ENCODE results near the gene HCFC1R1.

The HCFC1R1 gene

DNA sequence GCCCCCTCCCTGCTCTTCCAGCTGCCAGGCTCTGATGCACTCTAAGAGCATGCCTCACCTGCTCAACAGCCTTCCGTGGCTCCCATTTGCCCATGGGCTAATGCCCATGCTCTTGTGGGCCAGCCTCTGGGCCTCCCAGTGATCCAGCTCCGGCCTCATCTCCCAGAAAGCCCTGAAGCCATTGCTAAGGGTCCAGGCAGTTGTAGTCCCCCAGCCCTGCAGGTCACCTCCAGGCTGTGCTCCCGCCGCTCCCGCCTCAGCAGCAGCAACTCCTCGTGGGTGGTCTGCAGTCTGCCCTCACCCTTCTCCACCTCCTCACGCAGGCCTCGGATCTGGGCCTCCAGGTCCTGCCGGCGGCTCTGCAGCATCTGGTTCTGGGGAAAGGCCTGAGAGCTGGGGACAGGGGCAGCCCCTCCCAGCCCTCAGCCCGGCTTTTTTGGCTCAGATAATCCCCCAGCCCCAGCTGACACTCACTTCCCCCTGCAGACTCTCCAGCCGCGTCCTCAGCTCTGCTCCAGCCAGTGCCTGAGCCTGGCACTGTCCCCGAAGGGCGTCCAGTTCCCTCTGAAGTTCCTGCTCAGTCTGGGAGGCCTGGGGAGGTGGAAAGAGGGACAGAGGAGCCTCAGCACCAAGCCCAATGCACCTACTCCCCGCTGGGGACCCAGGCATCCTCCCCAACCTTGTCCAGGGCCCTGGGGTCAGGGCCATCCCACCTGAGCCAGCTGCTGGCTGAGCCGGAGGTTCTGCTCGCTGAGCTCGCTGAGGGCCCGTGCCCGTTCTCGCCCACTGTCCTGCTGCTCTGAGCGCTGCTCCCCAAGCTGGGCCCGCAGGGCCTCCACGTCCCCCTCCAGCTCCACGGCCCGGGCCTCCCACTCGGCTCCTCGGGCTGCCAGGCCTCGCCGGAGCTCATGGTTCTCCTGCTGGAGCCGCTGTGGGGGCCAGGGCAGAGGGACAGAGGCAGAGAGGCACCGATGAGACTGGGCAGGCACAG, 6.8 kb upstream of the HCFC1R1 start:
- peaks cover 15% of the 10 kb centered on the region for H3K36me3 ChIP-seq (ENCODE audit: control insufficient read depth, insufficient read depth, low read length)
- DNase-seq (ENCODE audit: extremely low read depth, insufficient read length): no peak
- no peak overlapping the region for H3K4me3 ChIP-seq (replicated peaks; ENCODE audit: low read depth, low read length)
- peaks cover 7% of the 10 kb centered on the region for H3K27me3 ChIP-seq (replicated peaks; ENCODE audit: control insufficient read depth, insufficient read depth, low read length)
- TF ChIP-seq, protein P1, sequence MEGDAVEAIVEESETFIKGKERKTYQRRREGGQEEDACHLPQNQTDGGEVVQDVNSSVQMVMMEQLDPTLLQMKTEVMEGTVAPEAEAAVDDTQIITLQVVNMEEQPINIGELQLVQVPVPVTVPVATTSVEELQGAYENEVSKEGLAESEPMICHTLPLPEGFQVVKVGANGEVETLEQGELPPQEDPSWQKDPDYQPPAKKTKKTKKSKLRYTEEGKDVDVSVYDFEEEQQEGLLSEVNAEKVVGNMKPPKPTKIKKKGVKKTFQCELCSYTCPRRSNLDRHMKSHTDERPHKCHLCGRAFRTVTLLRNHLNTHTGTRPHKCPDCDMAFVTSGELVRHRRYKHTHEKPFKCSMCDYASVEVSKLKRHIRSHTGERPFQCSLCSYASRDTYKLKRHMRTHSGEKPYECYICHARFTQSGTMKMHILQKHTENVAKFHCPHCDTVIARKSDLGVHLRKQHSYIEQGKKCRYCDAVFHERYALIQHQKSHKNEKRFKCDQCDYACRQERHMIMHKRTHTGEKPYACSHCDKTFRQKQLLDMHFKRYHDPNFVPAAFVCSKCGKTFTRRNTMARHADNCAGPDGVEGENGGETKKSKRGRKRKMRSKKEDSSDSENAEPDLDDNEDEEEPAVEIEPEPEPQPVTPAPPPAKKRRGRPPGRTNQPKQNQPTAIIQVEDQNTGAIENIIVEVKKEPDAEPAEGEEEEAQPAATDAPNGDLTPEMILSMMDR (IDR thresholded peaks at IDR 0.05; ENCODE audit: insufficient read depth, low read length, poor library complexity, severe bottlenecking): no peak

DNA sequence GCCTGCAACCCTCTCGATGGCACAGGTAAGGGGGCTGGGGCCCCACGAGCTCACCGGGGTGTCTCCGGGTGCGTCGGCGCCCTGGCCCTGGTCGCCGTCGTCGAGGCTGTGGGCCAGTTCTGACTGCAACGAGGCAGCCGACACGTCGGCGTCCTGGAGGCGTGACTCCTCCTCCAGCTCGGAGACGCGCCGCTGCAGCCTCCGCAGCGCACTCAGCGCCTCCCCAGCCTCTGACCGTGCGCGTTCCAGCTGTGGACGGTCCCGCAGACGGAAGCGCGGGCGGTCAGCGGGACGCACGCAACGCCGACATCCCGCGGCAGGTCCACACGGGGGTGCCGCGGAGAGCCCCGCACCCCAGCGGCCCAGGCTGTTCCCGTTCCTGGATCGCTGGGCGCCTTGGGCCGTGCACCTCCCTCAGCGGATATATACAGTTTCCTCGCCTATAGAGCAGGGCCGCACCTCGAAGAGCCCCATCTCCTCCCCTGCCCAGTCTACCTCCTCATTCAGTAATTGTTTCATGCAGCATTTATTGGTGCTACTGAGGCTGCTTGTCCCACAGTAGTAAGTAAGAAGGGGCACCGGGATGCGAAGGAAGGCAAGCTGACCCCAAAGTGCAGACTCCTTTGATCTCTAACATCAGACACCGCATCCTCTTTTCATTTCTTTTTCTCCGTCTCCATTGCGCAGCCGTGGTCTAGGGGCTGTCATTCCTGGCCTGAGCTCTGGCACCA, 5.9 kb upstream of the HCFC1R1 start:
- H3K36me3 ChIP-seq (ENCODE audit: control insufficient read depth, insufficient read depth, low read length): peaks cover 15% of the 10 kb centered on the region
- TF ChIP-seq, protein P1 (IDR thresholded peaks at IDR 0.05; ENCODE audit: insufficient read depth, low read length, poor library complexity, severe bottlenecking): no peak
- peak; percentile 59 for DNase-seq (ENCODE audit: extremely low read depth, insufficient read length)
- peaks cover 6% of the 10 kb centered on the region for H3K27me3 ChIP-seq (replicated peaks; ENCODE audit: control insufficient read depth, insufficient read depth, low read length)
- H3K4me3 ChIP-seq (replicated peaks; ENCODE audit: low read depth, low read length): no peak overlapping the region

DNA sequence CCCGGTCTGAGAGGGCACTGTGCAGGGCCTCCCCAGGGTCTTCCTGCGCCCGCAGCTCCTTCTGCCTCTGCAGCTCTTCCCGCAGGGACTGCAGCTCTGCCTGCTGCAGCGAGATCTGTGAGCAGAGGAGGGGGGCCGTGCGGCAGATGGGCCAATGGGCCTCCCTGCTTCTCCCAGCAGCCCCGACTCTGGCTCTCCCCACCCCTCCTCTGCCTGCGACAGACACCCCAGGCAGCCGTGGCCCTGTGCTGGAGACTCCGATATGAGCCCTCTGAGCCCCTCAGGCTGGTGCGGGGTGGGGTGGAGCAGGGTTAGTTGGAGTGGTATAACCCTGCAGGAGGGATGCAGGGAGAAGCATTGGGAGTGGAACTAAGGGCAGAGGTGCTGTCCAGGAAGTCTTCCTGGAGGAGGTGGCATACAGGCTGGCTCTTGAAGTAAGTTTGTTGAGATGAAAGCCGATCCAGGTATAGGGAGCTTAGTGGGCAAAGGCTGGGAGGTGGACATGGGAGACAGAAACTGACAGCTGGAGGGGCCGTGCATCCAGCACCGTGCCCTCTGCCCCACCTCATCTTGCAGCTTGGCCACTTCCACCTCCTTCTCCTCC, 5.1 kb upstream of the HCFC1R1 start:
- TF ChIP-seq, protein P1 (IDR thresholded peaks at IDR 0.05; ENCODE audit: insufficient read depth, low read length, poor library complexity, severe bottlenecking): no peak
- H3K4me3 ChIP-seq (replicated peaks; ENCODE audit: low read depth, low read length): no peak overlapping the region
- no peak for DNase-seq (ENCODE audit: extremely low read depth, insufficient read length)
- peaks cover 6% of the 10 kb centered on the region for H3K27me3 ChIP-seq (replicated peaks; ENCODE audit: control insufficient read depth, insufficient read depth, low read length)
- peaks cover 15% of the 10 kb centered on the region for H3K36me3 ChIP-seq (ENCODE audit: control insufficient read depth, insufficient read depth, low read length)

DNA sequence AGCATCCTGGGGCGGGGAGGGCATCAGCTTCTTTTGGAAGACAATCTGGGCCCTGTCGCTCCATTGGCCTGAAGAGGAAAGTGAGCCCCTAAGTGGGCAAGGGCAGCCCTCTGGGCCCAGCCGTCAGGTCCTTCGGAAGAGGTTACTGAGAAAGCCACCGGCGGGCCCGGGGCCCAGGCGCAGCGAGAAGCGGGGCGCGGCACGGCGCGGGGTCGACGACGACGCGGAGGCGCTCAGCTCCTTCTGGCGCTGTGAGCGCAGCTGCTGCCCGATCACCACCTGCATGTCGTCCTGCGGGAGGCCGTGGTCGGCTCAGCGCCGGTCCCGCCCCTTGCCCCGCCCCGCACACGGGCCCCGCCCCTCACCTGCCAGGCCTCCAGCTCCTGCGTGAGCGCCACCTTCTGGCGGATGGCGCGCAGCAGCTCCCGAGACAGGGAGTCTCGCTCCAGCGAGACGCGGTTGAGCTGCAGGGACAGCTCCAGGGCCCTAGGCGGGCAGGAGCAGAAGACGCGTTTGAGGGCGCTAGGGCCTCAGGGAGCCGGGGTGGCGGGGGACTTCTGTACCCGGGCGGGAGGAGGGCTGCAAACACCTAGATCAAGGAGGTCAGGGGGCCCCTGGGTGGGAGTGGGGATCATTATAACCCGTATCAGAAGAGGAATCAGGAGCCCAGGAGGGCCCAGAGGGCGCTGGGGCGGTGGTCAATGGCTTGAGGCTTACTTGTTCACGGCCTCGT, 4.4 kb upstream of the HCFC1R1 start:
- Histone ChIP-seq H3K4me3 (replicated peaks; ENCODE audit: low read depth, low read length) (no peak overlapping the region), H3K36me3 (ENCODE audit: control insufficient read depth, insufficient read depth, low read length) (peaks cover 15% of the 10 kb centered on the region)
- TF ChIP-seq, protein P1 (IDR thresholded peaks at IDR 0.05; ENCODE audit: insufficient read depth, low read length, poor library complexity, severe bottlenecking): peak; percentile 87

DNA sequence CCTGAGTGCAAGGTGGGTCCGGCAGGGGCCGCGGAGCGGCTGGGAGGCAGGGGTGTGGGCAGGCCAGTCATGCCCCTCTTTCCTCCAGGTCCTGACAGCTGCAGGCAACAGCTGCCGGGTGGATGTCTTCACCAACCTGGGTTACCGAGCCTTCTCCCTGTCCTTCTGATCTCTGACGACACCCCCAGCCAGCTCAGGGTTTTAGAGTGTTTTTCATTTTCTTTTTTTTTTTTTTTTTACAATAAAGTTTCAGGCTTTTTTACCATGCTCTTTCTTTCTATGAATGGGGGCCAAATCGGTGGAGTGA, 3.7 kb upstream of the HCFC1R1 start:
- peaks cover 5% of the 10 kb centered on the region for H3K27me3 ChIP-seq (replicated peaks; ENCODE audit: control insufficient read depth, insufficient read depth, low read length)
- peaks cover 15% of the 10 kb centered on the region for H3K36me3 ChIP-seq (ENCODE audit: control insufficient read depth, insufficient read depth, low read length)
- TF ChIP-seq, protein P1 (IDR thresholded peaks at IDR 0.05; ENCODE audit: insufficient read depth, low read length, poor library complexity, severe bottlenecking): no peak
- DNase-seq (ENCODE audit: extremely low read depth, insufficient read length): no peak
- no peak overlapping the region for H3K4me3 ChIP-seq (replicated peaks; ENCODE audit: low read depth, low read length)

More for the DNA sequence above, 4.4 kb upstream of the HCFC1R1 start:
- peaks cover 6% of the 10 kb centered on the region for H3K27me3 ChIP-seq (replicated peaks; ENCODE audit: control insufficient read depth, insufficient read depth, low read length)
- peak; percentile 87 for DNase-seq (ENCODE audit: extremely low read depth, insufficient read length)
